ENCODE data around the gene EFCAB6.

EFCAB6 gene

DNA sequence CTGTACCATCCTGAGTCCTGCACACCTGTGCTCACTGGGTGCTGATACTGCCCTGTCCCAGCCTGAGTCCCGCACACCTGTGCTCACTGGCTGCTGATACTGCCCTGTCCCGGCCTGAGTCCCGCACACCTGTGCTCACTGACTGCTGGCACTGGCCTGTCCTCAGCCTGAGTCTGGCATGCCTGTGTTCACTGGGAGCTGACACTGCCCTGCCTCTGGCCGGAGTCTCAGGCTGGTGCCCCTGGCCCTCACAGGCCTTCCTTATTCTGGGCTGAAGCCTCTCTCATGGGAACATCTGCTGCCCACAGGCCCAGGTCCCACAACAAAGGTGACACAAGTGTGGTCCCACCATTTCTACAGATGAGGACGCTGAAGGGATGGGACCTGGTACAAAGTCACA is 285.2 kb downstream of the EFCAB6 start:
- Histone ChIP-seq H3K27ac (ENCODE audit: insufficient read depth, low read length, poor library complexity, severe bottlenecking) (no peak overlapping the region), H3K4me1 (ENCODE audit: control insufficient read depth, insufficient read depth, low read length, poor library complexity, severe bottlenecking) (no peaks in the 10 kb centered on the region), H3K4me3 (ENCODE audit: insufficient read depth, low read depth, low read length, poor library complexity, severe bottlenecking) (no peak overlapping the region), H3K9me3 (ENCODE audit: control insufficient read depth, low read length) (no peaks in the 10 kb centered on the region), H3K36me3 (ENCODE audit: control insufficient read depth, insufficient read depth, low read length) (no peaks in the 10 kb centered on the region), H3K27me3 (replicated peaks; ENCODE audit: control insufficient read depth, insufficient read depth, low read length, poor library complexity, severe bottlenecking) (no peaks in the 10 kb centered on the region)
- DNase-seq = no peak

DNA sequence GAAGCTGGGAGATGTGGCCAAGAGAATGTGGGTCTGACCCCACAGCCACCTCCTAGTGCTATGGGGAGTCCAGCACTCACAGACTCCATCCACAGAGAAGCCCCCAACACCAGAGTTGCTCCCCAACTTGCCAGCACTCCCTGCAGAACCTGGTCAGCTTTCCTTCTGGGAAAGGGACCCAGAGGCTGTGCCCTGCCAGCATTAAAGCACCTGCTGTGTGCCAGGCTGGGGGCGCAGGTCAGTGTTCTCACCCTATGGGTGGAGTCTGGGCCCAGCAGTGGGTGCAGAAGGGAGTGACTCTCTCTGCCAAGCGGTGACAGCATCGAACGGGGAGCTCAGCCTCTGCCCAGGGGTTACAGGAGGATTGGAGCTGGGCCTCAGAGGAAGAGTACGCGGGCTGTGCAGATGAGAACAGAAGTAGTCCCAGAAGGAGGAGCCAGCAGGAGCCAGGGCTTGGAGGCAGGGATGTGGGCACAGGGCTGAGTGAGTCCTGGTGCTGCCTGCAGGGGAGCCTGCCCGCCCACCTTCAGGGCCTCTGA is 285.9 kb downstream of the EFCAB6 start:
- Histone ChIP-seq H3K9me3 (ENCODE audit: control insufficient read depth, low read length) (no peaks in the 10 kb centered on the region), H3K27me3 (replicated peaks; ENCODE audit: control insufficient read depth, insufficient read depth, low read length, poor library complexity, severe bottlenecking) (no peaks in the 10 kb centered on the region), H3K4me1 (ENCODE audit: control insufficient read depth, insufficient read depth, low read length, poor library complexity, severe bottlenecking) (no peaks in the 10 kb centered on the region), H3K4me3 (ENCODE audit: insufficient read depth, low read depth, low read length, poor library complexity, severe bottlenecking) (no peak overlapping the region), H3K36me3 (ENCODE audit: control insufficient read depth, insufficient read depth, low read length) (no peaks in the 10 kb centered on the region), H3K27ac (ENCODE audit: insufficient read depth, low read length, poor library complexity, severe bottlenecking) (no peak overlapping the region)
- no peak for DNase-seq

DNA sequence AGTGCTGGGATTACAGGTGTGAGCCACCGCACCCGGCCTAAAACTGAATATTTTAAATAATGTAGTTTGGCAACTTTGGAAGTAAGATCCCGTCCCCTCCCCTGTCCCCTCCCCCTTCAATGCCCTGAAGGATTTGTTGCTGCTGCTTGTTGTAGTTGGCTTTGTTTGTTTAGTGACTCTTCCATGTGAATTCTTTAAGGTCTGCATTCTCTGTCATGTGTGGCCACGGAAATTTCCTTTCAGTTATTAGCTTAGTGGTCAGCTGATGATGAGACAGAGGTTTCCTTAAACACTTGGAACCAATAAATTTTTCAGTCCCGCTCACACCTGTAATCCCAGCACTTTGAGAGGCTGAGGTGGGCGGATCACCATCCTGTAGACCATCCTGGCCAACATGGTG is 290.4 kb downstream of the EFCAB6 start:
- H3K4me3 ChIP-seq (ENCODE audit: insufficient read depth, low read depth, low read length, poor library complexity, severe bottlenecking) = no peak overlapping the region
- H3K9me3 ChIP-seq (ENCODE audit: control insufficient read depth, low read length) = no peaks in the 10 kb centered on the region
- DNase-seq = no peak
- H3K27ac ChIP-seq (ENCODE audit: insufficient read depth, low read length, poor library complexity, severe bottlenecking) = no peak overlapping the region
- no peaks in the 10 kb centered on the region for H3K4me1 ChIP-seq (ENCODE audit: control insufficient read depth, insufficient read depth, low read length, poor library complexity, severe bottlenecking)
- H3K36me3 ChIP-seq (ENCODE audit: control insufficient read depth, insufficient read depth, low read length) = no peaks in the 10 kb centered on the region
- H3K27me3 ChIP-seq (replicated peaks; ENCODE audit: control insufficient read depth, insufficient read depth, low read length, poor library complexity, severe bottlenecking) = no peaks in the 10 kb centered on the region

DNA sequence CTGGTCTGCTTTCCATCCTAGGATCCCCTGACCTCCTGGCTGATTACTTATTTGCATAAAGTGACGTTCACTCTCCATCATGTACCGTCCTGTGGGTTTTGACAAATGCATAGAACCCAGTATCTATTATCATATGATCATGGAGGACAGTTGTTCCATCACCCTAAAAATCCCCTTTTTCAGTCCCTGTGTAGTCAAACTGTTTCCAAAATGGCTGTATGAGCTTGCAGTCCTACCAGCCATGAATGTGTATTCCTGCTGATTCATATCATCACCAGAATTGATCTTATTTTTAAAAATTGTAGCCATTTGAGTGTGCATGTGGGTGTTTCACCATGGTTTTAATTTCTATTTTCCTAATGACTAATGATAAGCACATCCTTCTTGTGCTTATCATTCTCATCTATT is 291.5 kb downstream of the EFCAB6 start:
- no peak overlapping the region for H3K4me3 ChIP-seq (ENCODE audit: insufficient read depth, low read depth, low read length, poor library complexity, severe bottlenecking)
- DNase-seq = no peak
- no peaks in the 10 kb centered on the region for H3K9me3 ChIP-seq (ENCODE audit: control insufficient read depth, low read length)
- no peaks in the 10 kb centered on the region for H3K36me3 ChIP-seq (ENCODE audit: control insufficient read depth, insufficient read depth, low read length)
- H3K27ac ChIP-seq (ENCODE audit: insufficient read depth, low read length, poor library complexity, severe bottlenecking) = no peak overlapping the region
- no peaks in the 10 kb centered on the region for H3K4me1 ChIP-seq (ENCODE audit: control insufficient read depth, insufficient read depth, low read length, poor library complexity, severe bottlenecking)
- no peaks in the 10 kb centered on the region for H3K27me3 ChIP-seq (replicated peaks; ENCODE audit: control insufficient read depth, insufficient read depth, low read length, poor library complexity, severe bottlenecking)

DNA sequence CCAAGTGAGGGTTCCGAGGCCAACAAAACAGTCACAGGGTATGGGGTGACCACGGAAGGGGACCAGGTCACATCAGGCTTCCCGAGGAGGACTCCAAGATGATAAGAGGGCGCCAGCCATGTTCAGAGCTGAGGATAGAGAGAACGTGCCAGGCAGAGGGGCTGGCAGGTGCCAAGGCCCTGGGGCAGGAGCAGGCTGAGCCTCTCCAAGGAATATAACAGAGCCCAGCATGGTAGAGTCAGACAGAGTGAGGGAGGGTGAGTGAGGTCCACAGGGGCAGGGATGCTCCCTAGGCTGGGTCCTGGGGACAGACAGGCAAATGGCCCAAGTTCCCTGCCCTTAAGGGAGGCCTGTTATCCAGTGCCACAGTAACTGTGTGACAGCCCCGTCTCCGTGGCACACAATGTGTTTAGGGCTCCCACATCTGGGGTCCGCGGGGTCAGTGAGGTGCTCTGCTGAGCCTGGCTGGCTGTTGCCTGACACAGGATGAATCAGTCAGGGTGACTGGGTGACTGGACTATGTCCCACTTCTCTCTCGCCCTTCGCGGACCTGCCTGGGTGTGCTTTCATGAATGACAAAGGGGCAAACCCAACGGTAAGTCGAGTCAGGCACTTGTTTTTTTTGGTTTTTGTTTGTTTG is 295.0 kb downstream of the EFCAB6 start:
- DNase-seq = no peak
- Histone ChIP-seq H3K27me3 (replicated peaks; ENCODE audit: control insufficient read depth, insufficient read depth, low read length, poor library complexity, severe bottlenecking) (no peaks in the 10 kb centered on the region), H3K27ac (ENCODE audit: insufficient read depth, low read length, poor library complexity, severe bottlenecking) (no peak overlapping the region), H3K4me1 (ENCODE audit: control insufficient read depth, insufficient read depth, low read length, poor library complexity, severe bottlenecking) (no peaks in the 10 kb centered on the region), H3K36me3 (ENCODE audit: control insufficient read depth, insufficient read depth, low read length) (no peaks in the 10 kb centered on the region), H3K4me3 (ENCODE audit: insufficient read depth, low read depth, low read length, poor library complexity, severe bottlenecking) (no peak overlapping the region), H3K9me3 (ENCODE audit: control insufficient read depth, low read length) (no peaks in the 10 kb centered on the region)

DNA sequence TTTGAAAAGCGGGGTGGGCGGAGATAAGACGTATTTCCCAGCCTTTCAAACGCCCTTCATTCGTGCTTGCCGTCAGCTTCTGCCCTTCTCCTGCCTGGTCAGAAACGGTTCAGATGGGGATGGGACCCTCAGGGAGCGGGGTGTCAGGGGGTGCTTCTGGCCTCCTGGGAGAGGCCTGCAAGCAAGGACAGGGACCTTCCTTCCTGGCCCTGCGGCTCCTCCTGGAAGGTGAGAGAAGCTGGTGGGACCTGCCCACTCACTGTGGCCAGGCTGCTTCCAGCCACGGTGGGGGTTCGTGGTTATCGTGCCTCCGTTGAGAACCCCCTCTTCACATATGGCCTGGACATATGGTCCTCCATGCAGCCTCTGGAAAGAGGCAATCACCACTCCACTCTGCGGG is 295.7 kb downstream of the EFCAB6 start:
- no peak for DNase-seq
- no peak overlapping the region for H3K27ac ChIP-seq (ENCODE audit: insufficient read depth, low read length, poor library complexity, severe bottlenecking)
- no peak overlapping the region for H3K4me3 ChIP-seq (ENCODE audit: insufficient read depth, low read depth, low read length, poor library complexity, severe bottlenecking)
- H3K9me3 ChIP-seq (ENCODE audit: control insufficient read depth, low read length) = no peaks in the 10 kb centered on the region
- no peaks in the 10 kb centered on the region for H3K36me3 ChIP-seq (ENCODE audit: control insufficient read depth, insufficient read depth, low read length)
- no peaks in the 10 kb centered on the region for H3K27me3 ChIP-seq (replicated peaks; ENCODE audit: control insufficient read depth, insufficient read depth, low read length, poor library complexity, severe bottlenecking)
- H3K4me1 ChIP-seq (ENCODE audit: control insufficient read depth, insufficient read depth, low read length, poor library complexity, severe bottlenecking) = no peaks in the 10 kb centered on the region

DNA sequence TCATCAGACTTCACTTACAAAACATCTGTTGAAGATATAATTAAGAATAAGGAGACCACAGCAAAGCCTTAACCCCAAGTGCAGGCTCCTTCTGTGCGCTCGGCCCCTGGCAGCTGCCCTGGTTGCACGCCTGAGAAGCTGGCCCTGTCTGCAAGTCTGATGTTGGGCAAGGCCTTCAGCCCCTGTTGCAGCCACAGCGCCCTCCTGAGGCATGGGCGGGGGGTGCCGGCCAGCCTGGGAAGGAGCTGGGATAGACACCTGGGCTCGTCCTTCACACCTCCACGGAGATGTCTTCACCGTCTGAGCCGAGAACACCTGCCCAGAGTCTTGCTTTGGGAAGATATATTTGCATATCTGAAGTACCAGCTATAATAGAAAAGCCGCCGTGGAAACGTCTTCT is 296.2 kb downstream of the EFCAB6 start:
- no peak overlapping the region for H3K27ac ChIP-seq (ENCODE audit: insufficient read depth, low read length, poor library complexity, severe bottlenecking)
- H3K9me3 ChIP-seq (ENCODE audit: control insufficient read depth, low read length) = no peaks in the 10 kb centered on the region
- DNase-seq = no peak
- H3K36me3 ChIP-seq (ENCODE audit: control insufficient read depth, insufficient read depth, low read length) = no peaks in the 10 kb centered on the region
- no peaks in the 10 kb centered on the region for H3K27me3 ChIP-seq (replicated peaks; ENCODE audit: control insufficient read depth, insufficient read depth, low read length, poor library complexity, severe bottlenecking)
- H3K4me3 ChIP-seq (ENCODE audit: insufficient read depth, low read depth, low read length, poor library complexity, severe bottlenecking) = no peak overlapping the region
- no peaks in the 10 kb centered on the region for H3K4me1 ChIP-seq (ENCODE audit: control insufficient read depth, insufficient read depth, low read length, poor library complexity, severe bottlenecking)

DNA sequence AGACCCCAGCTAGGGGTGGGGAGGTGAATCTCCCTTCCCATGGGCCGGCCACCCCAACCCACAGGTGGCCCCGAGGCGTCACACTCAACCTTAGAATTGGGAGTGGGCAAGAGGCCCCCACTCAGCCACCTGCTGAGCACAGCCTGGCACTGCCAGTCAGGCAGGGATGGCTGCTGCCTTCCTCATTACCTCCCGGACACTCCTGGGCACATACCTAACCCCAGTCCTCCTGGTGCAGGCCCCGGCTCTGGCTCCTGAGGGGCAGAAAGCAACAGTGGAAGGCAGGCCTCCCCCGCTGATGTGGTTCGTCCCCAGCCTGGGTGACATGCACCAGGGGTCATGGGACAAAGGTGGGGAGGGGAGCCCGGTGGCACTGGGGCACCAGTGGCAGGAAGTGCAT is 296.7 kb downstream of the EFCAB6 start:
- no peak for DNase-seq

DNA sequence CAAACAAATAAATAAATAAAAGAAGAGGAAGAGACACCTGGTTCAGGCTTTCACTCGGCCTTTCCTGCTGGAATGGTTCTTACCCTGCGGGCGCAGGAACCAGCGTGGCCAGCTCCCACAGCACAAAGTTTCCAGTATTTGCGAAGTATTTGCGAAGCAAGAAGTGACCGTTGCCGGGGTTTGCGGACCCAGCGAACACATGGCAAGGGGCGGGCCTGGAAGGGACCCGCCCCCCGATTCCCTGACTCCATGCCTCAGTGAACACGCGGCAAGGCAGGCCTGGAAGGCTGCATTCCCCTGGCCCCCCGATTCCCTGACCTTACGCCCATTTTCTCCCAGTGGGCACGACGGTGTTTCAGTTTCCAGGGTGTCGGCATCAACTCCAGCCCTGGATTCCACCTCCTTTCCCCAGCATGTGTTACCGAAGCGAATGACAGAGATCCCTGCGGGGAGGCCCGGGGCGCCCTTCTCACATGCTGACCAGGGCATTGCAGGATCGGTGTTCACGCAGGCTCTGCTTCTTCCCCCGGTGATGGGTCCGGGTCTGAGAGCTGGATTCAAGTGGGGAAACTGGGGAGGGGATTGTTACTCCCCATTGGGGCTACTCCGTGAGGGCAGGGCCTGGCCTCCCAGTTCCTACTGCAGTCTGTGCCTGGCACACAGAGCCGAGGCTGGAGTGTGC is 297.5 kb downstream of the EFCAB6 start:
- no peak overlapping the region for H3K4me3 ChIP-seq (ENCODE audit: insufficient read depth, low read depth, low read length, poor library complexity, severe bottlenecking)
- H3K27me3 ChIP-seq (replicated peaks; ENCODE audit: control insufficient read depth, insufficient read depth, low read length, poor library complexity, severe bottlenecking) = no peaks in the 10 kb centered on the region
- no peaks in the 10 kb centered on the region for H3K9me3 ChIP-seq (ENCODE audit: control insufficient read depth, low read length)
- no peak for DNase-seq
- H3K4me1 ChIP-seq (ENCODE audit: control insufficient read depth, insufficient read depth, low read length, poor library complexity, severe bottlenecking) = no peaks in the 10 kb centered on the region
- H3K27ac ChIP-seq (ENCODE audit: insufficient read depth, low read length, poor library complexity, severe bottlenecking) = no peak overlapping the region
- no peaks in the 10 kb centered on the region for H3K36me3 ChIP-seq (ENCODE audit: control insufficient read depth, insufficient read depth, low read length)

More for the DNA sequence above, 296.7 kb downstream of the EFCAB6 start:
- no peaks in the 10 kb centered on the region for H3K27me3 ChIP-seq (replicated peaks; ENCODE audit: control insufficient read depth, insufficient read depth, low read length, poor library complexity, severe bottlenecking)
- no peak overlapping the region for H3K4me3 ChIP-seq (ENCODE audit: insufficient read depth, low read depth, low read length, poor library complexity, severe bottlenecking)
- no peaks in the 10 kb centered on the region for H3K9me3 ChIP-seq (ENCODE audit: control insufficient read depth, low read length)
- H3K36me3 ChIP-seq (ENCODE audit: control insufficient read depth, insufficient read depth, low read length) = no peaks in the 10 kb centered on the region
- no peak overlapping the region for H3K27ac ChIP-seq (ENCODE audit: insufficient read depth, low read length, poor library complexity, severe bottlenecking)
- no peaks in the 10 kb centered on the region for H3K4me1 ChIP-seq (ENCODE audit: control insufficient read depth, insufficient read depth, low read length, poor library complexity, severe bottlenecking)

DNA sequence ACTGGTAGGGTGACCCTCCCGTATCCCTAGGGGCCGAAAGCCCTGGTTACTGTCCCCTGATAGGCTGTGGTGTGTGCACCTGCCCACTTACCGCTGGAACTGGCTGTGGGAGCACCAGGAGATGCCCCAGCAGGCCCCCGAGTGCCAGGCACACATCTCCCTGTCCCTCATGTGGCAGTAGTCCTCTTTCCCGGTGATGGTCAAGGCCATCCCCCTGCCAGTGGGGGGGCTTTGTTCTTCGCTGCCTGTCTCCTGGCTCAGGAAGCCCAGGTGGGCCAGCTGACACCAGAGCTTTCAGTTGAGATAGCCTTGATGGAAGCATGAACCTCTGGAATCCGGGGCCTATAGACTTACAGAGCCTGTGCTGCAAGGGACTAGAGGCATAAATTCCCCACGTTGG is 299.8 kb downstream of the EFCAB6 start:
- no peaks in the 10 kb centered on the region for H3K36me3 ChIP-seq (ENCODE audit: control insufficient read depth, insufficient read depth, low read length)

More for the DNA sequence above, 299.8 kb downstream of the EFCAB6 start:
- Histone ChIP-seq H3K4me1 (ENCODE audit: control insufficient read depth, insufficient read depth, low read length, poor library complexity, severe bottlenecking) (no peaks in the 10 kb centered on the region), H3K27ac (ENCODE audit: insufficient read depth, low read length, poor library complexity, severe bottlenecking) (no peak overlapping the region), H3K4me3 (ENCODE audit: insufficient read depth, low read depth, low read length, poor library complexity, severe bottlenecking) (no peak overlapping the region), H3K9me3 (ENCODE audit: control insufficient read depth, low read length) (no peaks in the 10 kb centered on the region), H3K27me3 (replicated peaks; ENCODE audit: control insufficient read depth, insufficient read depth, low read length, poor library complexity, severe bottlenecking) (no peaks in the 10 kb centered on the region)
- no peak for DNase-seq

All from effector memory CD4-positive, alpha-beta T cell (primary cell).